HG02798 (cell line): ENCODE measurements around the gene OBSL1.

Source experiments
- ATAC-seq: cut with Tn5 transposase; IDR thresholded peaks from one replicate; pipeline ENCODE4 v1.9.1; 2021; ENCODE audit warnings: mild to moderate bottlenecking; ENCODE audit not compliant: unreplicated experiment, poor library complexity

Gene OBSL1

DNA sequence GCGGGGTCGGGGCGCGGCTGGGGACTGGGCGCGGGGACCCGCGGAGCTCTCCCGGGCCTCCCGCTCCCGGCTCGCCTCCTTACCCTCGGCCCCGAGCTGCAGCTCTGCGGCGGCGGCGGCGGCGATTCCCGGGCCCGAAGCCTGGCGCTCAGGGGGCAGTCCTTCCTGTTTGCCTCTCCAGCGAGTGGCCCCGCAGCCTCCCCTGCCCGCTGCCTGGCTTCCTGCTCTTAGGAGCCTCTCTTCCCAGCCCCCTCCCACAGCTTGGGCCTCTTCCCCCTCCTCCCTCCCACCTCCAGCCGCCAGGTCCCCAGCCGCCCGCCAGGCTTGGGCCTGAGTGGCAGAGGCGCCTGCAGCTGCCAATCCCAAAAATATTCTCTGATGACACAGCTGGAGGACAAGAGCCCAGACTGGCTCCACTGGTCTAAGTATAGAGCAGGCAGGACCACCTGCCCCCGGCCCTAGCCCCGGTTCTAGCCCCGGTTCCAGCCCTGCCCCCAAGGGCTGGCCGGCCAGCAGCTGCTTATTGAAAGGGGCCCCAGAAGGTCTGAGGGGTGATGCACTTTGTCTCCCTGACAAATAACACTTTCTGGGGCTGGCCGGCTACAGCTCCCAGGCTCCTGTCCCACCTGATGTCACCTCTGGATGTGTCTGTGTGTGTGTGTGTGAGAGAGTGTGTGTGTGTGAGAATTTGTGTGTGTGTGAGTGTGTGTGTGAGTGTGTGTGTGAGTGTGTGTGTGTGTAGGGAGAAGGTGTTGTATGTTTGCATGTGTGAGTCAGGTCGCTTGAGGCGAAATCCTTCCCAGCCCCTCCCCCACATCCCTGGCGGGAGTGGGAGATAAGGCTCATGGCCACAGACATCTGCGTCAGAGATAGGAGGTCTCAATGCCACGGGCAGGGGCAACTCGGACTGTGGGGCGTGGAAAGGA is at the start of gene OBSL1:
OBSL1 (minus strand) TSS at position 229 of the 926 bp plus-strand sequence. CDS start 307 bp downstream, outside the sequence.
- ATAC-seq, result no peak

DNA sequence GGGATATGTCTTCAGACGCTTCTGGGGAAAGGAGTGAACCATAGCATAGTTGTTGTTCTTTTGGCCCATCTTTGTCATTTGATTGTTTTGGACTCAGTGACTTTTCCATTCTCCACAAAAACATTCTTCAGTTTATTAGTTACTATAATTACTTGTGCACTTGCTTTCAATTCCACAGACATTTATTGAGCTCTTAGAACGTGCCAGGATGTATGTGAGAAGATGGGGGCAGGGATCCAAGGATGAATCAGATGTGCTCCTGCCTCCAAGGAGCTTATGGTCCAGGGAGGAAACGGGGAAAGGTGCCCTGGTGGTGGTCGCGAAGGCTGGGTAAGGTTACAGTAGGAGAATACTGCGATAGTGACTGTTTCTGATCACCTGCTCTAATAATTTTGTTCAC is 49.2 kb upstream of the OBSL1 start:
- no peak for ATAC-seq

DNA sequence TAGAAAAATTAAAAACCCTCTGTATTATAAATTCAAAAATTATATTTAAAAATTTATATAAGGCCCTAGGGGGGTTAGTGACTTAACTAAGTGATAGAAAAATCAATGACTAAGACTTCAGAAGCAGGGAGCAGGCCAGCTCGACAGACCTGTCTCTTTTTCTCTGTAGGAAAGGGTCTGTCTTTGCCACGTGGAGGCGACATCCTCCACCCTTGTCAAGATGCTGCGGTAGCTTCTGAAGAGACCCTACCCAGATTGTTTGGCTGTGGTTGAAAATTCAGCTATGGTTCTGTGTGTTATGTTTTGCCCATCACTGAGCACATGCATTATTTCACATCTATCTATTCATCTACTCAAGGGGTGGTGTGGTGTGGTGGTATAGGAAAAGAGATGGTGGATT is 47.9 kb upstream of the OBSL1 start:
- no peak for ATAC-seq

DNA sequence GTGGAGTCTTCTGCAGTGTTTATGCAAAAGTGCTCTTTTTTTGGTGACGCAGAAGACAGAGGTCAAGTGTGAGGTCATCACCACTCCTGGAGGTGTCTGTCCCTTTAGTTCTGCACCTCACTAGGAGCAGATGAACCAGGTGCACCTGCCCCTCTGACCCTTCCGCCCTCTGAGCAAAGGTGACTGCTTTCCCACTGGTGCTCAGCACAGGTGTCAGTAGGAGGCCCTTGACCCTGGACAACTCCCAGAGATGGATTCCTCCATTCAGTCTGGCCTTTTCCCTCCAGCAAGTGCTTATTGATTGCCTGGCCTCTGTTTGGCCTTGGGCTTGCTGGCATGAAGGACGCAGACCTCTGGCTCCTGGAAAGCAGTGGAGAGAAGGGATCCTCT is 47.4 kb upstream of the OBSL1 start:
- ATAC-seq, result no peak

DNA sequence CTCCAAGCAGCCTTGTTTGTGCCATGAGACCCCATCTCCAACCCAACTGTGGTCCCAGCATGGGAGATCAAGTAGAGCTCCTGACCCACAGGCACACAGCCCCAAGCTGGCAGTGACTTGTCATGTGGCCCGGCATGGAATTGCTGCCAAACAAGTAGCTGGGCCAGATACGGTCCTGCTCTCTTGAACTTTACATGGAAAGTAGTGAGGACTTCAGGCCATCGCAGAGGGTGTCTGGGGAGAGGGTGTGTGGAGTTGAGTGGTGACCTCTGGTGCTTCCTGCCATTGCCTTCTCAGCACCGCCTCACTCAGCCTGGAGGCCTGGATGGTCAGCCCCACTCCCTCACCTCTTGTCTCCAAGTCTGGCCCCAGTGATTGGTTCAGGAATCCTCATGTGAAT is 45.2 kb upstream of the OBSL1 start:
- no peak for ATAC-seq

DNA sequence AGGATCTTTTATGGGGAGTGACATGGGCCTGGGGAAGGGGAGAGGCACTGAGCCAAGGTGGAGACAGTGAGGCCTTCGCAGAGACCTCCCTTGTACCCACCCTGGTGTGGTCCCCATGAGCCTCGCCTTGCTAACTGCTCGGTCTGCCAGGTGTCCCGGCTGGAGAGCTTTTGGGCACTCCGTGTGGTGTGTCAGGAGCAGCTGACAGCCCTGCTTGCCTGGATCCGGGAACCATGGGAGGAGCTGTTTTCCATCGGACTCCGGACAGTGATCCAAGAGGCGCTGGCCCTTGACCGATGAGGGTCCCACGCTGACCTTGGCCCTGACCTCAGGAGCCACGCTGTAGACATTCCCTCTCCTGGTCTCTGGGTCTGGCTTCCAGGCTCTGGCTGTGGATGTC is 44.6 kb upstream of the OBSL1 start:
- ATAC-seq, result no peak

DNA sequence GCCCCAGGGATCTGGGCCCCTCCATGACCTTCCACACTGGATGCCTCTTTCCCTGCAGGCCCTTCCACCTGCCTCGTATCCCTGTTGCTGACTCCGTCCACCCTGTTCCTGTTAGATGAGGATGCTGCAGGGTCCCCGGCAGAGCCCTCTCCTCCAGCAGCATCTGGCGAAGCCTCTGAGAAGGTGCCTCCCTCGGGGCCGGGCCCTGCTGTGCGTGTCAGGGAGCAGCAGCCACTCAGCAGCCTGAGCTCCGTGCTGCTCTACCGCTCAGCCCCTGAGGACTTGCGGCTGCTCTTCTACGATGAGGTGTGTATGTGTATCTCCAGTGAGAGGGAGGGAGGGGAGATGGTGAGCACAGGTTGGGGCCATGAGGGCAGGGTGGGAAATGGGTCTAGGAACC is 43.7 kb upstream of the OBSL1 start:
- no peak for ATAC-seq

DNA sequence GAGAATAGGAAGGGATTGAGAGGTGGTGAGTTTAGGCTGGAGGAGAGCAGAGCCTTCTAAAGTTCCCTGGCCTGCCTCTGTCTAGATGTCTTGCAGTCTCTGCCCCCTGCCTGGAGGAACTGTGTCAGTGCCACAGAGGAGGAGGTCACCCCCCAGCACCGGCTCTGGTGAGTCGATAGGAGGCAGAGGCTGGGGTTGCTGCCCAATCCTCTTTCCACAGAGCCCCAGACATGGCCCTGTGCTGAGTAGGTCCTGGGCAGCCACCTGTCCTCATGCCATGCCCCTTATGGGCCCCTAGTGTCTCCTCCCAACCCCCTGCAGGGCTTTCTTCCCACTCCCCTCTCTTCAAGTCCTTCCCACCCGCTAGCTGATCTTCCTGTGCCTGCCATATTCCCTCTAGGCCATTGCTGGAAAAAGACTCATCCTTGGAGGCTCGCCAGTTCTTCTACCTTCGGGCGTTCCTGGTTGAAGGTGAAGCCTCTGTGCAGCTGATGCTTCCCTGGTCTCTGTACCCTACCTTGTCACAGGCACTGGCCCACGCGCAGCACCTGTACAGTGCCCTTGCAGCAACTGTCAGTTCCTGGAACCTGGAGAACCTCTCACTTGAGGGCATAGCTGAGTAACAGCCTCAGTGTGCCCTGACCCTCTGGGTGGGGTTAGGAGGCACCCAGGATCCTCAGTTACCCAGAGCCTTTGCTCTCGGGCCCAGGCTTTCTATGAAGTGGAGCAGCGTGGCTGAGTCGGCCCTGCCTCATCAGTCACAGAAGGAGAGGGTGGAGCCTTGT is 42.9 kb upstream of the OBSL1 start:
- ATAC-seq, result no peak

DNA sequence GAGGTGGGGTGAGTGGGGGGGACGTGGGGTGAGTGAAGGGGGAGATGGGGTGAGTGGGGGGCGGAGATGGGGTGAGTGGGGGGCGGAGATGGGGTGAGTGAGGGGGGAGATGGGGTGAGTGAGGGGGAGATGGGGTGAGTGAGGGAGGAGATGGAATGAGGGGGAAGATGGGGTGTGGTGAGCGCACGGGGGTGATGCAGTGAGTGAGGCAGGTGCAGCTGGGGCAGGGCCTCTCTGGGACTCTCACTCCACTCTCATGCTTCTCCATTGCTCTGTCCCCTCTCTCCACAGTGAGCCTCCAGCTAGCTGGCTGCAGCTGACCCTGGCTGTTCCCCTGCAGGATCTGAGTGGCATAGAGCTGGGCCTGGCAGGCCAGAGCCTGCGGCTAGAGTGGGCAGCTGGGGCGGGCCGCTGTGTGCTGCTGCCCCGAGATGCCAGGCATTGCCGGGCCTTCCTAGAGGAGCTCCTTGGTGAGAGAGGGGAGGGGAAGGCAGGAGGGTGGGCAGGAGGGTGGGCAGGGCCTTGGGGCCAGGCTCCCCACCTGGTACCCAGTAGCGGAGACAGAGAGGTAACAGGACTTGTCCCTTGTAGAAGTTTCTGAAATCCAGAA is 42.2 kb upstream of the OBSL1 start:
- no peak for ATAC-seq

DNA sequence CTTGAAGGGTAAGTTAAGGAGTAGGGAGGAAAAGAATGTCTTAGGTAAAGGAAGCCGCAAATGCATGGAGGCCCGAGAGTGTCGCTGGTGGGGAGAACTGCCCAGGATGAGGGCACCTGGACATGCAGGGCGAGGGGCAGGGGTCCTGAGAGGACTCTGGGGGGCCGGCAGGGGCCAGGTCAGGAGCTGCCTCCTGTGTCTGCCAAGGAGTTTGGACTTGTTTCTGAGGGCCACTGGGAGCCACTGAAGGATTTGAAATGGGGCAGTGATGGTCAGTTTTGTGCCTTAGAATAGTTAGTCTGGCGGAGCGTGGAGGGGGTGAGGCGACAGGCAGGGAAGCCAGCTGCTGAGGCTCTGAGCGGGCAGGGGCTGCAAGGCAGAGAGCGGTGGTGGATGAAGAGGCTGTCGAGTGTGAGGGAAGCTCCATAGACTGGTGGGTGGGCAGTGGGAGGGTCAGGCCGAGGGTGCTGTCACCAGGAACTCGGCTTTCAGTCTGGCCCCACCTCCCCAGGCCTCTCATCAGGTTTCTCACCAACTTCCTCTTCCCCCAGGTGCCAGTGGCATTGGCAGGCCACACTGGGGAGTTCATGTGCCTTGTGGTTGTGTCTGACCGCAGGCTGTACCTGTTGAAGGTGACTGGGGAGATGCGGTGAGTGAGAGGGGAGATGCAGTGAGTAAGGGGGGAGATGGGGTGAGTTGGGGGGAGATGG is 41.4 kb upstream of the OBSL1 start:
- no peak for ATAC-seq

DNA sequence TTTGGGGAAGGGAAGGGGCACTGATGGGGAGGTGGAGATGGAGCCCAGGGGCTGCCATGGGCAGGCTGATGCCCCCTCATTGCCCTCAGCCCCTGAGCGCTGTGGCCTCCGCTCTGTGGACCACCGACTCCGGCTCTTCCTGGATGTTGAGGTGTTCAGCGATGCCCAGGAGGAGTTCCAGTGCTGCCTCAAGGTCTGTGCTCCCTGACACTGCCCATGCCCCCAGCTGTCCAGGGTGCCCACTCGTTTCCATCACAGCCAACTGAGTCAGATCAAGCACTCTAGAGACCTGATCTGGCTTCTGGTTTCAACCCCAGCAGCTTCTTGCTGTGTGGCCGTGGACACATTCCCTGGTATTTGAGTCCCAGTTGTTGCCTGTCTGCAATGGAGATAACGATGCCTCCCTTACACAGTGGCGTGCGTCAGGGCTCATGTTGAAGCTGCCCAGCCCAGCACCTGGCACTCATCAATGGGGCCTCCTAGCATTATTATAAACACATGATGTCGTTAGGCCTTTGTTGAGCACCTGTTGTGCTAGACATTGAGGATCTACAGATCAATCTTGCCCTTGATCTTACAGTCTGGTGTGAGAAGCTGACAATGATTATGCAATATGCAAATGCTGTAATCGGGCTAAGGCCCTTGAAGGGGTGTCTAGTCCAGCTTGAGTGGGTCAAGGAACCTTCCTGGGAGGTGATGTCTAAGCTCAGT is 40.7 kb upstream of the OBSL1 start:
- no peak for ATAC-seq

DNA sequence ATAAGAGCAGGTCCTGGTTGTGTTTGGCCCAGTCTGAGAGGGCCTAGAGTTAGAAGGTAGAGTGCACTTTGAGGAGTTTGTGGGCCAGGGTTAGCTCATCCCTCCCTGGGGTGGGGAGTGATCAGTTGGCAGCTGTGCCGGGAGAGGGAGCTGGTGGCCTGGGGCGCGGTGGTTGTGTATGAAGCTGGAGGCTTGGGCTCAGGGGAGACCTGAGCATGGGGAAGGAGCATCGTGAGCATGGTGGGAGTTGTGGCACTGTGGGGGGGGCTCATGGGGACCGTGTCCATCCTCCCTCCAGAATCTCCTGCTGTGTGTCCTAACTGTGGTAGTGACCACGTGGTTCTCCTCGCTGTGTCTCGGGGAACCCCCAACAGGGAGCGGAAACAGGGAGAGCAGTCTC is 40.0 kb upstream of the OBSL1 start:
- ATAC-seq, result no peak

DNA sequence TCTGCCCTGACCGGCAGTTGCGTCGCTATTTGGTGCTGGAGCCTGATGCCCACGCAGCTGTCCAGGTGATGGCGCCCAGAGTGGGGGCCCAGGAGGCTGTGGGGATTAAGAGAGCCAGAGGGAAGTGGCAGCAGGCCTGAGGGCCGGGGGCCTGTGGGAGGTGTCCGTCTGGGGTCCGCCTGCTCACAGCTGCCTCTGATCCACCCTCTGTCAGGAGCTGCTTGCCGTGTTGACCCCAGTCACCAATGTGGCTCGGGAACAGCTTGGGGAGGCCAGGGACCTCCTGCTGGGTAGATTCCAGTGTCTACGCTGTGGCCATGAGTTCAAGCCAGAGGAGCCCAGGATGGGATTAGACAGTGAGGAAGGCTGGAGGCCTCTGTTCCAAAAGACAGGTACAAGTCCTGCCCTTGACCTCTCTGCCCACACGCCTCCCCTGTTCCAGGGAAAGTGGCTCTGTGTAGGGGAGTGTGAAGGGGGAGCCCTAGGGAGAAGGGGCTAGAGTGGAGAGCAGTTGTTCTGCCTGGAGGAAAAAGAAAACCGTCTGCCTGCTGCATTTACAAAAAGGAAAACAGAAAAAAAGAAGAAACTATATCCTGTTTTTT is 37.9 kb upstream of the OBSL1 start:
- ATAC-seq, result no peak

DNA sequence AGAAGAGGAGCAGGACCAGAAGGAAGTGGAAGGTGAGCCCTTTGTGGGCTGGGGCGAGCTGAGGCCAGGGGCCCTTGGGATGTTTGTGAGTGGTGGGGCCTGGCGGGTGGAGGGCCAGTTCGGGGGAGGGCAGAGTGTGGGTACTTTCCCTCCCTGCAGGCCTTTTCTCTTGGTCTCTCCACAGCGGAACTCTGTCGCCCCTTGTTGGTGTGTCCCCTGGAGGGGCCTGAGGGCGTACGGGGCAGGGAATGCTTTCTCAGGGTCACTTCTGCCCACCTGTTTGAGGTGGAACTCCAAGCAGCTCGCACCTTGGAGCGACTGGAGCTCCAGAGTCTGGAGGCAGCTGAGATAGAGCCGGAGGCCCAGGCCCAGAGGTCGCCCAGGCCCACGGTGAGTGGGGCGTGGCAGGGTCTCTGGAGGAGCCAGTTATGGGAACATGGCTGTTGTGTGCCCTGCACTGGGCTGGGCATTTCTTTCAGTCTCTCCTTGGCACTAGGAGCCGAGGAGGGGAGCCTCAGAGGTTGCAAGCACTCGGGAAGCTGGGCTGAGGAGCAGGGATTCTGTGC is 37.1 kb upstream of the OBSL1 start:
- no peak for ATAC-seq

DNA sequence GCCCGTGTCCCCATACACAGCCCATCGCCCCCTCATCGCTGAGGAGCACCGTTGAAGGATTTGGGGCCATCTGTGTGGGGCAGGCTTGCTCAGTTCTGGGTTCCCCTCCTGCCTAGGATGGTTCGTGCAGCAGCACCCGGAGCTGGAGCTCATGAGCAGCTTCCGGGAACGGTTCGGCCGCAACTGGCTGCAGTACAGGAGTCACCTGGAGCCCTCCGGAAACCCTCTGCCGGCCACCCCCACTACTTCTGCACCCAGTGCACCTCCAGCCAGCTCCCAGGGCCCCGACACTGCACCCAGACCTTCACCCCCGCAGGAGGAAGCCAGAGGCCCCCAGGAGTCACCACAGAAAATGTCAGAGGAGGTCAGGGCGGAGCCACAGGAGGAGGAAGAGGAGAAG is 36.6 kb upstream of the OBSL1 start:
- no peak for ATAC-seq

DNA sequence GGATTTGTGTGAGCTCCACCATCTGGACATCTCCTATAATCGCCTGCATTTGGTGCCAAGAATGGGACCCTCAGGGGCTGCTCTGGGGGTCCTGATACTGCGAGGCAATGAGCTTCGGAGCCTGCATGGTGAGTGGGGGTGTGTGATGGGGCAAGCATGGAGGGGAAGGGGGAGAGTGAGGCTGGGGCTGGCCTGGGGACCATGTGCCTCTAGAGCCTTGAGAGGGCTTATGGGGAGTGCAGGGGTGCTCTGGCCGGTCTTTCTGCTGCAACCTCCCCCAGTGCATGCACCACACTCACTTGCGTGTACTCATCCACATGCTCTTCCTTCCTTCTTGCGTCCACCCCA is 34.2 kb upstream of the OBSL1 start:
- ATAC-seq, result no peak

DNA sequence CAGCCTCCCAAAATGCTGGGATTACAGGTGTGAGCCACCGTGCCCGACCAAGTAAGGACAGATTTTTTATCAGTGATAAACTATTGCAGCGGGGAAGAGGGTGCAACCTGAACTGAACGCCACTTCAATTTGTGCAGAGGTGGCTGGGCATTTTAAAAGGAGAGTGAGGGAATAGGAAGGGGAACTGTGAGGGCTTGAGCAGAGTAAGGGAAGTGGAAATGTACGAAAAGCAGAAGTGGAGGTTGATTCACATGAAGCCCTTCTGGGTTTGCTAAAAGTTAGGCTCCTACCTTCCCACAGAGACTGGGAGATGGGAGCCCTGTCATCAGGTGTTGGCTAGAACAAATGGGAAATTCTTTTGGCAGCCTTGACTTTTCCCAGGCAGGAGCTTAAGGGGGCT is 32.4 kb upstream of the OBSL1 start:
- ATAC-seq, result no peak

DNA sequence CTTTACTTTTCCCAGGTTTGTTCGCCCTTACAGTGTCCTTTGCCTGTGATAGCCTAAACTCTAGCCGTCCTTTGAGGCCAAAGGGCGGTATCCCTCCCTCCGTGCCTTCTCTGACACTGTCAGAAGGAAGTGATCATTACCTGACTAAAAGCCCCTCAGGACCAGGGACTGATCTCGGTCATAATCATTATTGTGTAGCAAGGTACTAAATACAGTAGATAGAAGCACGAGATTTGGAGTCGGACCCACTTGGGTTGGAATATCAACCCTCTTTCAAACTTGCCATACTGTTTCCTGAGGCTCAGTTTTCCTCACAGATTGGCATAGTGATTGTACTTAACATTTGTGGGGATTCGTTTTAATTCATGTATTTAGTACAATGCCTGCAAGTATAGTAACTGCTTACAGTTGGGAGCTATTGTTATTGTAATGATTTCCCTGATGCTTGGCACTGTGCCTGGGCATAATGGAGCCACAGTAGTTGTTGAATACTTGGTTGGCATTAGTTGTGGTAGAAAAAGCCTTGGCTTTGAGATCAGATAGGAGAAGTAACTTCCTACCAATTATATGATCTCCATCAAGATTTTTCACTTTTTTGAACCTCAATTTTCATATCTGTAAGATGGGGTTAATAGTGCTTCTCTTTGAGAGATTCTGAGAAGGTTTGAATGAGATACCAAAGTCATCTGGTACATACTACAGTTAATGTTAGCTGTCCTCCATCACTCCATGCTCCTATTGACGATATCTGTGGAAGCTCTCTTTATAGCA is 27.2 kb upstream of the OBSL1 start:
- ATAC-seq, result no peak
